HG03442 (cell line): ENCODE measurements around the gene MEI1.
A peak's percentile ranks its signal among the peaks of the same experiment; 100 is the strongest.
"Not testable (repeated sequence)": the region's sequence is repeated elsewhere in the genome, so short reads cannot be mapped to it uniquely, and the experiment has no call there.

Experiments
- ATAC-seq: cut with Tn5 transposase; IDR thresholded peaks from one replicate; pipeline ENCODE4 v1.9.1; 2021; ENCODE audit warnings: mild to moderate bottlenecking, moderate library complexity; ENCODE audit not compliant: unreplicated experiment

MEI1 gene

DNA sequence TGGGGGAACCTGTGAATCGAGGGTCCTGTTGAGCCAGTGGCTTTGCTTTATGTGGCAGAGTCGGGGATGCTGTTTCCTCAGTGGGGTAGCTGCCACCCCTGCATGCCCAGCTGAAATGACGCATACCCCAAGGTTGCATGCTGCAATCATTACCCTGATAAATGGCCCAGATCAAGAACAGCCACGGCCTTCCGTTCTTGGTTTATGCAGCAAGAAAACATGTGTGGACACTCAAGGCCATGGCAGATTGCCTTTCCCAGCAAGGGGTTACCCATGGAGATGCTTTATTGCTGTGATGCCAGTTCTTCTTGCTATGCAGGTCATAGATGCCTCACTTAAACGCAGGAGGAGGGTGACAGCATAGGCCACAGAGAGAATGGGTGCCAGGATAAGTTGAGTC lies 119.3 kb downstream of the MEI1 start:
- no peak for ATAC-seq

DNA sequence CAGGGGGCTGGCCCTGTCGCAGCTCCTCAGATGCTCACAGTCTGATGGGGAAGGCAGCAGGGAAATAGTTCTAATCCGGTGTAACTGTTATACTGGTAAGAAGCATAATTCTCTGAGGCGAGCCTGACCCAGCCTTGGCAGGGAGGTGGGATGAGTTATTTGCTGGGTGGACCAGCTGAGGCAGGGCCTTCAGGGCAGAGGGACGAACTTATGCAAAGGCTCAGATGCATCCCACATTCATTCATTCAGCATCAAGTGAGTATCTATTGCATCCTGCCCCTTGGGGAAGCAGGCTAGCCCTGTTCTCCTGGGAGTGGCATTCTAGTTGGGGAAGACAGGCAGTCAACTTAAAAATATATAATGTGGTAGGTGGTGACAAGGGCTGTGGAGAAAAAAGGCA lies 120.0 kb downstream of the MEI1 start:
- ATAC-seq: no peak

DNA sequence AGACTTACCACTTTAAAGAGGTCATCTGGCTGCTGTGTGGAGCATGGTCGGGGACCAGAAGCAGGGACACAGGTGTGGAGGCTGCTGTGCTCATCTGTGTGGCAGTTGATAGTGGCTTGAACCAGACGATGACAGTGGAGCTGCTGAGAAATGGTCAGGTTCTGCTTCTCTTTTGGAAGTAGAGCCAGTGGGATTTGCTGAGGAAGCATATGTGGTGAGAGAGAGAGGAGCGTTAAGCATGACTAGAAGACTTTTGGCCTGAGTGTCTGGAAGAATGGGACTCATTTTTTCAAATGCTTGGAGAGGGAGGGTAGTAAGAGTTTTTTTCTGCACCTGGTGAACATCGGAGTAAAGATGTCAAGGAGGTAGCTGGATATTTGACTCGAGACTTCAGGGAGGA lies 121.1 kb downstream of the MEI1 start:
- ATAC-seq: no peak

DNA sequence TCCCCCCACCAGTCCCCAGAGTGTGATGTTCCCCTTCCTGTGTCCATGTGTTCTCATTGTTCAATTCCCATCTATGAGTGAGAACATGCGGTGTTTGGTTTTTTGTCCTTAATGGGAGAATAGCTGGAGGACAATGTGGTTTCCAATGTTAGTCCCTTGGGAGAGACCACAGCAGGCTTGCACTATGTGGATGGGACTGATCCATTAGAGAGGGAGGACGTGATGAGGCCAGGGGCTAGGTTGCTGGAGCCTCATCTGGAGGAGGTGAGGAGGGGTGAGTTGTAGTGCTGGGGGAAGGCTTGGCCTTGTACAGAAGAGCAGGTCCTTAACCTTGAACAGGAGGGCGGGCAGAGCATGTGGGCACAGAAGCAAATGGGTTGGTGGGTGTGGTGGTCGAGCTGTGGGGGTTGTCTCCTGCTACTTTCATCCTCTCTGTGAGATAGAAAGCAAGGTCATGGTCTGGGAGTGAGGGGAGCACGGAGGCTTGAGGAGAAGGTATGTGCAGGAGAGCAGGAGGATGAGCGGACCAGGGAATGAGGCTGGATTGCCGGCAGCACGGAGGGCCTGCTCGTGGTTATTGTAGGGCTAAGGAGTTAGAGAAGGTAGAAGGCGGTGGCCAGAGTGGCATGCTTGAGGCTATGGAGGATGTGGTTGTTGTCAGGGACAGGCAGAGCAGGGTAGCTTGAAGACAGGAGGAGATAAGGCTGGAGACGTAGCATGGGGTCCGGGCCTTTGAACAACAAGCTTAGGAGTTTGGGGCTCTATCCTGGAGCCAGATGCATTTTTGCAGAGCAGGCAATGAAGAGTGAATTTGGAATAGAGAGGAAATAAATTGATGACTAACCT lies 122.4 kb downstream of the MEI1 start:
- no peak for ATAC-seq

DNA sequence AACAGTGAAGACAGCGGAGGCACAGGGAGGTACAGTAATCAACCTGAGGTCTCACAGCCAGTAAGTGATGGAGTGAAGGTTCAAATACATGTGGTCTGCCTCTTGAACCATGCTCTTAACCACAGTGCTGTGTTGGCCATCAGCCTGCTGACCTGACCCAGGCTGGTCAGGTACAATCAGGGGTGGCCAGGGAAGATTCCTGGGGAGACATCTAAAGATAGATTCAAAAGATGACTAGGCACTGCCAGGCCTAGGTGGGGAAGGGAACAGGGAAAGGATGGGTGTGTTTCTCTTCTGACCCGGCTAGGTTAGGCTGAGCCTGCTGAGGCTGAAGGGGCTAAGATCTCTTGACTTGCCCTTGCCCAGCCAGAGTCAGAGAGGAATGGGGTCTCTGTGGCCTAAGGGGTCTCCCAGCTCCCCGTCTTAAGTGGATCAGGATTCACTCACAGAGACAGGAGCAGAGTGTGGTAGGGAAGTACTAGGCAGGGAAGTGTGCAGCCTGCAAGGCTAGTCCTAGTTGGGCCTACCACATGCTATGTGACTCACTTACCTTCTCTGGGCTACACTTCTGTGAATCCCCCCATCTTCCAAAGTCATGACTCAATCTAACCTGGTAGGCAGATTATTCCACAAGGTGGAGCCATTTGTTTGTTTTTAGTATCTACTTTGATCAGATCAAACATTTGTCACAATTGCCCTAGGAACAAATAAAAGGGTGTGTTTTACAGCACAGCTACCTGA lies 123.2 kb downstream of the MEI1 start:
- no peak for ATAC-seq

DNA sequence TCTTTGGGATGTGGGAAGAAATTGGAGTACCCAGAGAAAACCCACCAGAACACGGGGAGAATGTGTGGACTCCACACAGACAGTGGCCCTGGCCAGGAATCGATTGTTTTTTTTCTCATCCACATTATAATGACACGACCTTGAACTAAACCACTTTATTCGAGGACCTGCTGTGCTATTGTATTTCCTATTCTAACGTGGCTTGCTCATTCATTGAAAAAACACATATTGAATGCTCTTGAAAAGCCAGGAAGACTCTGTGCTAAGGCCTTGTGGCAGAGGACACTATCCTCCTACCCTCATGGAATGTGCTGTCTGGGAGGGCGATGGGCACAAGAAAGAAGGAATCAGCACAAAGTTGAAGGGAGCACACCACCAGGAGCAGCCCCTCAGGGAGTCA lies 124.5 kb downstream of the MEI1 start:
- no peak for ATAC-seq

DNA sequence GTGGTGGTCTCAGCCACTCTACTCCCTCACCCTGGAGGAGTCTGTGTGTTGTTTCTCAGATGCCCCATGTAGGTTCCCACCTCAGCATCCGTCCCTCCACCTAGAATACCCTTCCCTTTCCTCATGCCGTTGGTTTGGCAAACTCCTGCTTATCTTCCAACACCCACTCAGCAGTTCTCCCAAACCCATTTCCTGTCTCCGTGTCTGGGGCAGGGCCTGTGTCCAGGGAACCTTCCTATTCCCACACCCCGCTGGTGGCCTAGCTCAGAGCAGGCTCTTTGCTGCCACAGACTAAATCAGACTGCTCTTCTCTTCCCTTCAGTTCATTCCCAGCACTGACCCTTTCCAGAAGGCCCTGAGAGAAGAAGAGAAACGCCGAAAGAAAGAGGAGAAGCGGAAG lies 126.1 kb downstream of the MEI1 start:
- no peak for ATAC-seq

DNA sequence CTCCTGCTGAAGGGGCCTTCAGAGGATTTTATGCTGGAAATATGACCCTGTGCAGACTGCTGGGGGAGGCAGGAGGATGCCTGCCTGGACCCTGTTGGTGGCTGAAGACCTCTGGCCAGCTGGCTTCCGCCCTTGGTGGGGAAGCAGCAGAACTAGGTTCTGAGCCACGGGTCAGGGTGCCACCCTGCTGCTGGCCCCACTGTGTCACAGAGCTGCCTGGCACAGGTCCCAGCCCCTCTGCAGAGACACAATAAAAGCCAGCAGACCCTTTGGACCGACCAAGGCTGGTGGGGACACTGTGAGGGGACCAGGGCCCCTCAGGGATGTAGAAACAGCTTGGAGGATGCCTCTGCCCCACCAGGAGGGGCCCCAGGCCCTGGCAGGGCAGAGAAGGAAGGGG lies 126.7 kb downstream of the MEI1 start:
- ATAC-seq: no peak

DNA sequence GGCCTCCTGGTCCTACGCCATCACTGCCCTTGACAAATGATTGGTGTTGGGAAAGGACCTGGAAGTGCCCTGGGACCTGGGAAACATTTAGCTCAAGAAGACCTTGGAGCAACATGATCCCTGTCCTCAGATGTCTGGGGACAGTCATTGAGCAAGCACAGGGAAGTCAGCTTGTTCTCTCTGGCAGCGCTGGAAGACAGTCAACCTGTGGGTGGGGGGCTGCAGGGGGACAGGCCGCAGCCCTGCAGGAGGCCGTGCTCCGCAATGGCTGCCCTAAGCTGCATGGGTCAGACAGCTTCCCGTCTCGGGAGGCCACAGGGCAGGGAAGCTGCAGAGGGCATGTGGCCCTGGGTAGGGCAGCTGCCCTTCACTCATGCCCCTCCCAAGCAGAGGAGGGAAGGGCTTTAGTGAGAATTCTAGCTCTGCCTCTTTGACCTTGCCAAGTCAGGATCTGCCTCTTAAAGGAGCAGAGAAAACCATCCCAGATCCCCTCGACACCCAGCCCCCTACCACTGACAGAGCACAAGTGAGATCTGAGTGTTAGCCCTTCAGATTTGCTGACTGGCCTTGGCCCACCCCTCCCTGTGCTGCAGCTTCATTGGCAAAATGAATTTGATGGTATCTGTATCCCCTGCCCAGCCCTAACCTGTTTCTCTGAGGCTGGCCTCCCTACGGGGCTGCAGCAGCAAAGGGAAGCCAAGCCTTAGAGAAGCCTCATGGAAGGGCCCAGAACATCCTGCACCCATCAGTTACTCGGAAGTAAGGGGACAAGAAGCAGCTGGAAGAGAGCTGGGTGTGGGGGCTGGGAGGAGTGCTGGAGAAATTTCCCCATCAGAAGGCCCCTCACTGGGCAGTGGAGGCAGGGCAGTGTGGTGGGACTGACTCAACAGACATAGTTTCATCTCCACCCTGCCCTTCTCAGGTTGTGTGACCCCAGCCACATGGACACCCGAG lies 127.4 kb downstream of the MEI1 start:
- ATAC-seq: no peak

DNA sequence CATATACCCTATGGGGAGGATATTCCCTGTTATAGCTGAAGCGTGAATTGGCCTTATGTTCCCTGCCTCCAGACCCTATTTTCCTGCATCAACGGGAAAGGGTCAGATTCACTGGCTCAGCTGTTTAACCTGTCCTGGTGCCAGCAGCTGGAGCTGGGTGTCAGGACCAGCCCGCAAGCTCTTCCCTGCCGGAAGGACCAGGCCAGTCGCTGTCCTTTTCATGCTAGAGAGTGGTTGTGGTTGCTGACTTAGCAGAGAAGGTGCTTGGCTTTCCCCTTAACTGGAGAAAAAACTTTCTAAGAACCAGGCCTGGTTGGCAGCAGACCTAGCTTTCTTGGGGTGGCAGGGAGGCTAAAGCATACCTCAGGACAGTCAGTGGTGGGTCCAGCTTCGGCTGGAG lies 128.4 kb downstream of the MEI1 start:
- ATAC-seq: no peak

DNA sequence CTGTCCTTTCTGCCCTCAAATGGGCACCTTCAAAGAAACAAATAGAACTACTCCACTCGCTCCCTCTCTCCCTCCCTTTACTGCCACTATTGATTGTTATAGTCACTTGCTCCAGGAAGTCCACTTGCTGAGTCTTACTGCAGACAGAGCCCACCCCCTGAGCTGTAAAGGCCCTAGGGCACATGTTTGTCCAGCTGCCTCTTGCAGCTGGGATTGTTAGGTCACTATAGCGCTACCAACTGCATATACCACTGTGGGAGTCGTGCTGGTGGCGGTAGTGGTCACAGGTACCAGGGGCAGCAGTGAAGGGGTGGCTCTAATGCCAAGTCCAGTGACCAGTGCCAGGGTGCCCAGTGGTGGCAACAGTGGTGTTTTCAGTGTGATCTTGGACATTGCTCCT lies 129.2 kb downstream of the MEI1 start:
- ATAC-seq: no peak

DNA sequence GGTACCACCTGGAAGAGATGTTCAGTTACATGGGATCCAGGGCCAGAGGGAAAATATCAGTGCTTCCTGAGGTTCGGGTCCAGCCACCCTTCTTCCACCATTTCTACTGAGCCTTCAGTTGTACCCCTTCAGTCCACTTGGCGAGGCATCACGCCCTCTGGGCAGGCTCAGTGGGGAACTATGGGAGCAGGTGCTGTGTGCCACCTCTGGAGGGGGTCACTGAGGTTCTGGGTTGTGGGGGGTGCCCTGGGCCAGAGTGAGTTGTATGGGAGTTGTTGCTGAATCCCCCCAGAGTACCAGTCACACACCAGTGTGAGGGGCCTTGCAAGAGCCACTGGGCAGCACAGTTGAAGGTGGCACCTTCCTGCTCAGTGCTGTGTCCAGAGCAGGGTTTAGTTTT lies 130.9 kb downstream of the MEI1 start:
- no peak for ATAC-seq

DNA sequence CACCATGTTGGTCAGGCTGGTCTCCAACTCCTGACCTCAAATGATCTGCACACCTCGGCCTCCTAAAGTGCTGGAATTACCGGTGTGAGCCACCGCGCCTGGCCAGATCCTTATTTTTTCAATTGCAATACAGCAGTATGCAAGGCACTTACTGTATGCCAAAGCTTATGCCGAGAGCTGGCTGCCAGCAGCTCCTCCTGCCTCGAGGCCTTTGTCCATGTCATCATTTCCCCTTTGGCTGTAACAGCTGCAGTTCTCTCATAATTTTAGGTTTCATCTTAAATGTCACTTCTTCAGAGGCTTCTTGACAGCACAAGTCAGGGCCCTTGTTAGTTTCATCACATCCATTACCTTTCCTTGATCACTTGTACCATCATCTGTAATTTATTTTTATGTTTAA lies 132.1 kb downstream of the MEI1 start:
- no peak for ATAC-seq

DNA sequence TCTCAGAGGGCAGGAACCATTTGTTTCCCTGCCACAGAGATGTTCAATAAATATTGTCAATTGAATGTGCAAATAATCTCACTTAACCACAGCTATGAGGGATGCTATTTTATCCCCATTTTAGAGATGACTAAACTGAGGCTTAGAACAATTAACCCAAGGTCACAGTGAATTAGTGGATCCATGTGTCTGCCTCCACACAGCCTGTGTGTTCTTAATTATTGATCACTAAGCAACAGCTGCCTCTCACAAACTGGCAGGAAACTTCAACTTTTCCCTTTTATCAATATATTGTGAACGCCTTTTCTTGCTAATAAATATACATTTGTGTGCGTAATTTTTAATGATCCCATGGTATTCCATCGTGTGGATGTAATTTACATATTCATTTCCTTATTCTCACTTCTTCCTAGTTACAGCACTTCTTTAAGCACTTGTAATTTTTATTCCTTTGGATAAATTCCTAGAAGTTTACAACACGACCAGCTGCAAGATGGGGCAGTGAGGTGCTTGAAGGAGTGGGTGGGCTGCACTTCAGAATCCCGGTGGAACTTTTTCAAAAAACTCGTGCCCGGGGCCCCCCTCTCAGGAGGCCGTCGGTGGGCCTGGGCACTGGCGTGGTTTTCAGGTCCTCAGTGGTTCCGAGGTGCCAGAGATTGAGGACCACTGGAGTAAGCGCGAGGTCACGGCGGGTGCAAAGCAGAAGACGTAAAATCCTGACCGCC lies 132.7 kb downstream of the MEI1 start:
- ATAC-seq: no peak

DNA sequence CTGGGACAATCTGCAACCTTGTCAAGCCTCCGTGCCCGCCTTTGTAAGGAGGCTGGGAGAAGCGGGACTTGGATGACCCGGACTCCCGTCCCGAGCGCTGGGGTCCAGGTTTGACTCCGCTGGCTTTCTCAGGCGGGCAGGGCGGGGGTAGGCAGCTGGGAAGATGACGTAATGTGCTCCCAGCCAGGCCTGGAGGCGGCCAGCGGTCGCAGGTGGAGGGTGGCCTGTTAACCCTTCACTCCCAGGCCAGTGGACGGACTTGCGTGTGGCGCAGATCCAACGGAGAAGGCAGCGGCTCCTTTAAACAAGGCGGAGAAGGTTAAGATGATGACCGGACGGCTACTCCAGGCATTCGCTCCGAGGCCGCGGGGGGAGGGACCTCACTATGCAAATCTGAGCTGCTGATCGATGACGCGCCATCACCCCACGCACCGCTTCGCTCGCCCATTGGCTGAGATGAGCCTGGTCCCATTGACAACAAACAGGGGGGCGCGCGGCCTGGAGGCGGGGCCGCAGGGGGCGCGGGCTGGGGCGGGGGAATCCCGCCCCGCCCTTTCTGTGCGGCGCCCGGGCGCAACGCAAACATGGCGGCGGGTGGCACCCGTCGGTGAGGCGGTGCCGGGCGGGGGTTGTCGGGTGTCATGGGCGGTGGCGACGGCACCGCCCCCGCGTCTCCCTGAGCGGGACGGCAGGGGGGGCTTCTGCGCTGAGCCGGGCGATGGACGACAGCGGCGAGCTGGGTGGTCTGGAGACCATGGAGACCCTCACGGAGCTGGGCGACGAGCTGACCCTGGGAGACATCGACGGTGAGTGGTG lies 133.5 kb downstream of the MEI1 start, which contains the start of gene SREBF2:
TSS of gene SREBF2 (plus strand) at position 553 of the 816 bp plus-strand sequence. CDS start at position 719, 166 bp downstream.
- ATAC-seq: peak; percentile 79

DNA sequence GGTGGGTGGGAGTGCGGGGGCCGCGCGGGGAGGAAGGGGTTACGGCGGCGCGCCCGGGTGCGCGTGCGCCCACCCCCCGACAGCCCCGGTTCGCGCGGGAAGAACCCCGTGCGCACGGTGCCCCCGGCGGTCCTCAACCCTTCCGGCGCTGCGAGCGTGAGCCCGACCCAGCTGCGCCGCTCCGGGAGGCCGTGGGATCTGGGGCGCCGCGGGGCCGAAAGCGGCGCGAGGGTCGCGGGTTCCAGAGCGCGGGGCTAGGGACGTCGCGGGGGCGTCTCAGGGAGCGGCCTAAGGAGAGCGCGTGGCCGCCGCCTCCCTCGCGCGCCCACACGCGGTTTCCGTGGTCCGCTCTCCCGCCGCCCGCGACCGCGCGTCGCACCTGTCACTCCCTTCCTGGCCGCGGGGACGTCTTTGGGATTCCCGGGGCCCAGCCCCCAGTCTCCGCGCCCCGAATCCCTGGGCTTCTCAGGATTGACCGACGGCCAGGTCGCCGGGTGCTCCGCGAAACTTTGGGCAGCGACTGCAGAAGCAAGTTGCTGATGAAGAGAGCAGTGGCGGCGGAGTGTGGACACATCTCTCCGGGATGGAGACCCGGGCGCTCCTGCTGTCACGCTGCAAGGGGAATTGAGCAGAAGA lies 134.2 kb downstream of the MEI1 start:
- ATAC-seq: peak; percentile 17

DNA sequence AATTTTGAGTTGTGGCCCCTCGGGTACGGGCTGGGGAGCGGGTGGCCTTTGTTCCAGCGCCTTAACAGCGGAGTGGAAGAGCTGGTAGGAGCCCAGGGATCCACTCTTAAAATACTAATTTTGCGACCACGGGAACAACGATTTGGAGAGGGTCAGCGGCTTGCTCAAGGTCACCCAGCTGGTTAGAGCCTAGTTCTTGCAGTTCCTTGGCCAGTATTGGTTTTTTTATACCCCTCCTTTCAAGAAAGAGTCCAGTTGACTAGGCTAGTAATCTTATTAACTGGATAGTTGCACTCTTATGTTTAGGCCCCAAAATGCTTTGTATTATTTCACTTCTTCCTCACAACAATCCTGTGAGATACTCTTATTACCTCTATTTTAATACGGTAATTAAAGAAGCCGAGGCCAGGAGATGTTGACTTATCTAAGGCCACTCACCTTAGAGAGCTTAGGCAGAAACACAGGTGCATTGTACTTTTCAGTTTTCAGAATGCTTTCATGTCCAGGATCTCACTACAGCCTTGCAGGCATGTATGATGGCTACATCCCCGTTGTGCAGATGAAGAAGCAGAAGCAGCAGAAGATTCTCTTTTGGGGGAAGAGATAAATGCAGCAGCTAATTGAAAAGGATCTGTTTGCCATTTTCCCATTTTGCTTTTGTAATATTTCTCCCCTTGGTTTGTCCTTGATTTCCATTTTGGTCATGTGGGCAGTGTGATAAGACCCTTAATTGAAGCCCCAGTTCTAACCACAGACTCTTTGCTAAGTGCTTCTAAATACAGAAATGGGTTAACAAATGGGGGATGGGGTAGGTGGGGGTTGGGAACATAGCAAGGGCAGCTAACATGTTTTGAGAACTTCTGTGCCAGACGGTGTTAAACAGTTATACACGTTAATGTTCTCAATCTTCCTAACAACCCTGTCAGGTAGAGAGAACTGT lies 135.0 kb downstream of the MEI1 start:
- no peak for ATAC-seq

DNA sequence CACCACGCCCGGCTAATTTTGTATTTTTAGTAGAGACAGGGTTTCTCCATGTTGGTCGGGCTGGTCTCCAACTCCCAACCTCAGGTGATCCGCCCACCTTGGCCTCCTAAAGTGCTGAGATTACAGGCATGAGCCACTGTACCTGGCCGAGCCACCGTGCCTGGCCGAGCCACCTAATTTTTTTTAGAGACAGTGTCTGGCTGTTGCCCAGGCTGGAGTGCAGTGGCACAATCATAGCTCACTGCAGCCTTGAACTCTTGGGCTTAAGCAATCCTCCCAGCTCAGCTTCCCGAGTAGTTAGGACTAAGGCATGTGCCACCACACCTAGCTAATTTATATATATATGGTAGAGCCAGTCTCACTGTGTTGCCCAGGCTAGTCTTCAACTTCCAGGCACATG lies 136.2 kb downstream of the MEI1 start:
- not testable (repeated sequence) for ATAC-seq
